B cell (primary cell): ENCODE data around the gene SCAND1.
"Not testable (repeated sequence)": the region's sequence is repeated elsewhere in the genome, so short reads cannot be mapped to it uniquely, and the experiment has no call there.

ENCODE experiments used
- EZH2 ChIP-seq: IDR thresholded peaks from 2 replicates; pipeline ENCODE4 v1.6.1; 2012; ENCODE audit warnings: borderline replicate concordance, low read depth, mild to moderate bottlenecking, moderate library complexity, low read length; ENCODE audit not compliant: insufficient read depth, poor library complexity, severe bottlenecking
- TF ChIP-seq, protein P1 (sequence below): fragments of 200-600 bp; IDR thresholded peaks from one replicate; pipeline ENCODE4 v1.8.0; 2022; ENCODE audit warnings: antibody characterized with exemption, mild to moderate bottlenecking

DNA sequence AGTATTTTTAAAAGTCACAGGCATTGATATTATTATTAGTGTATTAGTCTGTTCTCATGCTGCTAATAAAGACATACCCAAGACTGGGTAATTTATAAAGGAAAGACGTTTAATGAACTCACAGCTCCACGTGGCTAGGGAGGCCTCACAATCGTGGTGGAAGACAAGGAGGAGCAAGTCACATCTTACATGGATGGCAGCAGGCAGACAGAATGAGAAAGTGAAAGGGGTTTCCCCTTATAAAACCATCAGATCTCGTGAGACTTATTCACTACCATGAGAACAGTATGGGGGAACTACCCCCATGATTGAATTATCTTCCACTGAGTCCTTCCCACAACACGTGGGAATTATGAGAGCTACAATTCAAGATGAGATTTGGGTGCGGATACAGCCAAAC lies 5.0 kb upstream of the SCAND1 start:
- TF ChIP-seq, protein P1, sequence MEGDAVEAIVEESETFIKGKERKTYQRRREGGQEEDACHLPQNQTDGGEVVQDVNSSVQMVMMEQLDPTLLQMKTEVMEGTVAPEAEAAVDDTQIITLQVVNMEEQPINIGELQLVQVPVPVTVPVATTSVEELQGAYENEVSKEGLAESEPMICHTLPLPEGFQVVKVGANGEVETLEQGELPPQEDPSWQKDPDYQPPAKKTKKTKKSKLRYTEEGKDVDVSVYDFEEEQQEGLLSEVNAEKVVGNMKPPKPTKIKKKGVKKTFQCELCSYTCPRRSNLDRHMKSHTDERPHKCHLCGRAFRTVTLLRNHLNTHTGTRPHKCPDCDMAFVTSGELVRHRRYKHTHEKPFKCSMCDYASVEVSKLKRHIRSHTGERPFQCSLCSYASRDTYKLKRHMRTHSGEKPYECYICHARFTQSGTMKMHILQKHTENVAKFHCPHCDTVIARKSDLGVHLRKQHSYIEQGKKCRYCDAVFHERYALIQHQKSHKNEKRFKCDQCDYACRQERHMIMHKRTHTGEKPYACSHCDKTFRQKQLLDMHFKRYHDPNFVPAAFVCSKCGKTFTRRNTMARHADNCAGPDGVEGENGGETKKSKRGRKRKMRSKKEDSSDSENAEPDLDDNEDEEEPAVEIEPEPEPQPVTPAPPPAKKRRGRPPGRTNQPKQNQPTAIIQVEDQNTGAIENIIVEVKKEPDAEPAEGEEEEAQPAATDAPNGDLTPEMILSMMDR: not testable (repeated sequence)
- not testable (repeated sequence) for TF ChIP-seq EZH2
